IPS-18c (cell line): ENCODE measurements around the gene TFB1M.
"Not testable (repeated sequence)": the region's sequence is repeated elsewhere in the genome, so short reads cannot be mapped to it uniquely, and the experiment has no call there.

Source experiments
- H3K4me3 ChIP-seq: 2 replicates; pipeline ENCODE4 v1.7.0; 2013; ENCODE audit warnings: low read depth, mild to moderate bottlenecking, low read length, moderate library complexity; ENCODE audit not compliant: insufficient read depth
- H3K9me3 ChIP-seq: one replicate; pipeline ENCODE4 v1.6.1; 2013; ENCODE audit warnings: mild to moderate bottlenecking, low read length, moderate library complexity; ENCODE audit not compliant: control insufficient read depth, insufficient read depth

Gene TFB1M

GRCh38 chr6:155314092-155314772, at the start of gene TFB1M:
TFB1M (minus strand) TSS chr6:155314484; CDS start chr6:155314428, 56 bp downstream.
- Histone ChIP-seq H3K4me3 (peak within 1 kb of the TSS; percentile 89), H3K9me3 (no peaks in the 10 kb centered on the region)

GRCh38 chr6:155364021-155364420, 49.7 kb upstream of the TFB1M start:
- H3K9me3 ChIP-seq, H3K4me3 ChIP-seq: not testable (repeated sequence)

GRCh38 chr6:155362968-155363632, 48.8 kb upstream of the TFB1M start:
- H3K4me3 ChIP-seq, H3K9me3 ChIP-seq: not testable (repeated sequence)

- Histone ChIP-seq H3K4me3 (no peak overlapping the region), H3K9me3 (peaks cover 2% of the 10 kb centered on the region)
Measured at GRCh38 chr6:155354167-155354566, 39.9 kb upstream of the TFB1M start.

GRCh38 chr6:155352811-155353210, 38.5 kb upstream of the TFB1M start:
- Histone ChIP-seq H3K4me3 (no peak overlapping the region), H3K9me3 (peaks cover 3% of the 10 kb centered on the region)

GRCh38 chr6:155352130-155352420, 37.8 kb upstream of the TFB1M start:
- peaks cover 3% of the 10 kb centered on the region for H3K9me3 ChIP-seq
- no peak overlapping the region for H3K4me3 ChIP-seq

GRCh38 chr6:155351273-155352129, 37.2 kb upstream of the TFB1M start:
- Histone ChIP-seq H3K4me3 (no peak overlapping the region), H3K9me3 (peaks cover 5% of the 10 kb centered on the region)

GRCh38 chr6:155349956-155350355, 35.7 kb upstream of the TFB1M start:
- no peak overlapping the region for H3K4me3 ChIP-seq

GRCh38 chr6:155349129-155349528, 34.8 kb upstream of the TFB1M start:
- Histone ChIP-seq H3K4me3 (no peak overlapping the region), H3K9me3 (peaks cover 5% of the 10 kb centered on the region)

More at GRCh38 chr6:155349956-155350355, 35.7 kb upstream of the TFB1M start:
- H3K9me3 ChIP-seq = peaks cover 5% of the 10 kb centered on the region

- Histone ChIP-seq H3K9me3 (peaks cover 5% of the 10 kb centered on the region), H3K4me3 (no peak overlapping the region)
Measured at GRCh38 chr6:155347800-155348199, 33.5 kb upstream of the TFB1M start.

- Histone ChIP-seq H3K4me3 (no peak overlapping the region), H3K9me3 (peaks cover 5% of the 10 kb centered on the region)
Measured at GRCh38 chr6:155346957-155347356, 32.7 kb upstream of the TFB1M start.

- H3K9me3 ChIP-seq = peaks cover 5% of the 10 kb centered on the region
Measured at GRCh38 chr6:155344341-155345006, 30.2 kb upstream of the TFB1M start.

GRCh38 chr6:155341130-155341828, 27.0 kb upstream of the TFB1M start:
- H3K9me3 ChIP-seq = no peaks in the 10 kb centered on the region
- no peak overlapping the region for H3K4me3 ChIP-seq

More at GRCh38 chr6:155344341-155345006, 30.2 kb upstream of the TFB1M start:
- H3K4me3 ChIP-seq = no peak overlapping the region

- Histone ChIP-seq H3K4me3 (no peak overlapping the region), H3K9me3 (no peaks in the 10 kb centered on the region)
Measured at GRCh38 chr6:155340464-155341129, 26.3 kb upstream of the TFB1M start.

GRCh38 chr6:155339929-155340328, 25.6 kb upstream of the TFB1M start:
- not testable (repeated sequence) for H3K4me3 ChIP-seq, H3K9me3 ChIP-seq

- not testable (repeated sequence) for H3K9me3 ChIP-seq, H3K4me3 ChIP-seq
Measured at GRCh38 chr6:155338237-155338636, 24.0 kb upstream of the TFB1M start.
